ENCODE results near the gene RAB35. TPM values are rescaled to one million over a fixed set of nuclear protein-coding genes. Genes with fewer than 3 reads are reported as not detected.

RAB35 gene
- total RNA-seq, 6 donors from 2014 or later, result 14.2 to 63.1 (median 23.2) TPM

DNA sequence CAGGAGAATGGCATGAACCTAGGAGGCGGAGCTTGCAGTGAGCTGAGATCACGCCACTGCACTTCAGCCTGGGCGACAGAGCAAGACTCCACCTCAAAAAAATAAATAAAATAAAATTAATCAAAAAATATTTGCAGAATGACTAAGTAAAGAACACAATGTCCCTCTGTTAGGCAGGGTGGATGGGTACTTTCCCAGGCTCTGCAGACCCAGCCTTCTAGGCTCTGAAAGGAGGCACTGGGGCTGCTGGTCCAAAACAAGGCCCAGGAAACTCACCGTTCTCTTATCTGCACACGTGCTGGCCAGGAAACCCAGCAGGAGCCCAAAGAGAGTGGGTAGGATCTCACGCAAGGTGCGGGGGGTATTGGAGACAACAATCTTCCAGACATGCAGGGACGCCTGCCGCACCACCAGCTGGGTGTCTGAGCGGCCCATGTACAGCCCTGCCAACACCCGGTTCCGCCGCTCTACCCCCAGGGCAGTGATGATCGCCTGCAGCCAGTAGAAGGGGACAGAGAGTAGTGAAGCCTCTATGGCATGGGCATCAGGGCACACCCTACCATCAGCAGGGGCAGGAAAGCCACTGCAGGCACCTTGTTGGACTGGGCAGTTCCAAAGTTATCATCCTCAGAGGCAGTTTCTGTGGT lies 25.8 kb upstream of the RAB35 start:
- Histone ChIP-seq H3K27me3 (no peaks in the 10 kb centered on the region), H3K36me3 (peaks cover 62 to 100% (median 97%) of the 10 kb centered on the region in 4 donors), H3K4me1 (no peaks in the 10 kb centered on the region), H3K9me3 (no peaks in the 10 kb centered on the region), H3K27ac (no peak overlapping the region), H3K4me3 (no peak overlapping the region)
- TF ChIP-seq, protein P1, sequence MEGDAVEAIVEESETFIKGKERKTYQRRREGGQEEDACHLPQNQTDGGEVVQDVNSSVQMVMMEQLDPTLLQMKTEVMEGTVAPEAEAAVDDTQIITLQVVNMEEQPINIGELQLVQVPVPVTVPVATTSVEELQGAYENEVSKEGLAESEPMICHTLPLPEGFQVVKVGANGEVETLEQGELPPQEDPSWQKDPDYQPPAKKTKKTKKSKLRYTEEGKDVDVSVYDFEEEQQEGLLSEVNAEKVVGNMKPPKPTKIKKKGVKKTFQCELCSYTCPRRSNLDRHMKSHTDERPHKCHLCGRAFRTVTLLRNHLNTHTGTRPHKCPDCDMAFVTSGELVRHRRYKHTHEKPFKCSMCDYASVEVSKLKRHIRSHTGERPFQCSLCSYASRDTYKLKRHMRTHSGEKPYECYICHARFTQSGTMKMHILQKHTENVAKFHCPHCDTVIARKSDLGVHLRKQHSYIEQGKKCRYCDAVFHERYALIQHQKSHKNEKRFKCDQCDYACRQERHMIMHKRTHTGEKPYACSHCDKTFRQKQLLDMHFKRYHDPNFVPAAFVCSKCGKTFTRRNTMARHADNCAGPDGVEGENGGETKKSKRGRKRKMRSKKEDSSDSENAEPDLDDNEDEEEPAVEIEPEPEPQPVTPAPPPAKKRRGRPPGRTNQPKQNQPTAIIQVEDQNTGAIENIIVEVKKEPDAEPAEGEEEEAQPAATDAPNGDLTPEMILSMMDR (IDR thresholded peaks at IDR 0.05), result no peak
- TF ChIP-seq POLR2A (IDR thresholded peaks at IDR 0.05), result no peak
- TF ChIP-seq POLR2AphosphoS5 (IDR thresholded peaks at IDR 0.05), result no peak
- TF ChIP-seq EP300 (IDR thresholded peaks at IDR 0.05), result no peak
- WGBS, 2 donors, result 92 to 98% methylated on average over 9 to 13 of the region's 14 CpGs
- ATAC-seq (ENCODE audit: low FRiP score in 2 of 2) (no peak), DNase-seq (no peak)

DNA sequence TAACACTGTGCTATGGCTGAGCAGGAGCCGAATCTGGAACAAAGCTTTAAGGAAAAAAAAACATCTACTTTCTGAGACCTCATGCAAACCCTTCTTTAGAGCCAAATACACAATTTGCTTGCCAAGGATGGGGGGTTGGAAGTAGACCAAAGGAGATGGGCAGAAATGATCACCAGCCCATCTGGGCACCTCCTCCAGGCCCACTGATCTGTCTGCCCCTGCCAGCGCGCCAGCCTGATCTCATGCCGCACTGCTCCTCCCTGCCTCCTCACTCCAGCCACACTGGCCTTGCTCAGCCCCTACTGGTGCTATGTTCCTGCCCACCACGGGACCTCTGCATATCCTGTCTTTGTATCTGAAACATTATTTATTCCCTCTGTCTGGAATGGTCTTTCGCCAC lies 24.8 kb upstream of the RAB35 start:
- no peak overlapping the region for H3K4me3 ChIP-seq
- H3K4me1 ChIP-seq, result no peaks in the 10 kb centered on the region
- ATAC-seq (ENCODE audit: low FRiP score in 2 of 2) (no peak), DNase-seq (no peak)
- no peaks in the 10 kb centered on the region for H3K27me3 ChIP-seq
- peaks cover 68 to 100% (median 97%) of the 10 kb centered on the region in 4 donors for H3K36me3 ChIP-seq
- no peak for TF ChIP-seq POLR2A (IDR thresholded peaks at IDR 0.05)
- TF ChIP-seq, protein P1 (IDR thresholded peaks at IDR 0.05), result no peak
- TF ChIP-seq EP300 (IDR thresholded peaks at IDR 0.05), result no peak
- TF ChIP-seq POLR2AphosphoS5 (IDR thresholded peaks at IDR 0.05), result no peak
- WGBS, 2 donors, result 92 to 96% methylated on average over 6 of the region's 6 CpGs
- no peaks in the 10 kb centered on the region for H3K9me3 ChIP-seq
- no peak overlapping the region for H3K27ac ChIP-seq

DNA sequence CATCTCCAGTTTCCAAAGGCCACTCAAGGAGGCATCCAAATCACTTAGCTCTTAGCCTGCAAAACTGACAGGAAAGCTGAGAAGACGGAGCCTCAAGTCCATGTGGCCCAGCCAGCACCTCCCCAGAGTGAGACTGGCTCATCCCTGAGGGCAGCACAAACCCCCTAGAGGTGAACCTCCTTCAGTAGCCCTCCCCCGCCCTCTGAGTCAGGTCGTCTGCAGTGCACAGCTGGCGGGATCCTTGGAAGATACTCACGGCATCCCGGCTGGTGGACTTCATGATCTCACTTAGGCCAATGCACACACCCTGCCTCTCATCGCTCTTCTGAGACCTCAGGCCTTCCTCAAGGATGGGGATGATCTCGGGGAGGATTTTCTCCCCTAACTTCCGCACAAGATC lies 24.1 kb upstream of the RAB35 start:
- H3K27ac ChIP-seq, result no peak overlapping the region
- ATAC-seq (ENCODE audit: low FRiP score in 2 of 2), result no peak
- no peak overlapping the region for H3K4me3 ChIP-seq
- WGBS, 2 donors, result 90 to 97% methylated on average over 7 to 9 of the region's 9 CpGs
- no peaks in the 10 kb centered on the region for H3K9me3 ChIP-seq
- TF ChIP-seq, protein P1 (IDR thresholded peaks at IDR 0.05), result no peak
- TF ChIP-seq EP300 (IDR thresholded peaks at IDR 0.05) (no peak), POLR2AphosphoS5 (IDR thresholded peaks at IDR 0.05) (no peak), POLR2A (IDR thresholded peaks at IDR 0.05) (no peak)
- H3K4me1 ChIP-seq, result no peaks in the 10 kb centered on the region
- DNase-seq, result no peak
- H3K36me3 ChIP-seq, result peaks cover 75 to 100% (median 97%) of the 10 kb centered on the region in 4 donors
- H3K27me3 ChIP-seq, result no peaks in the 10 kb centered on the region

DNA sequence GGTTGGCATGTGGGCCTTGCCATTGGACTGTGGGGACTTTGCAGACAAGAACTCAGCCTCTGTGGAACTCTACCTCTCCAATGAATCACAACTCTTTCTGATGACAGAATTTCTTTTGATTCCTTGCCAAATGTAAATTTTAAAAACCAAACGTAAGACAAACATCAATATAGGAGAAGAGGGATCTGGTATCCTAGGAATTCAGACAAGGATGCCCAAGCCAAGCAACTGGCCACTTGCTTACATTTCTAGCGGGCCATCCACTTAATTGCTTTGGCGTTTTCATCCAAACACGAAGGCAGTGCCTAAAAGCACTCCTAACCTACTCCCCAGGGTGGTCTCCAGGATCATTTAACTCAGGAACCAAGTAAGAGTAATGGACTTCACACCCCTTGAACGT lies 23.4 kb upstream of the RAB35 start:
- no peaks in the 10 kb centered on the region for H3K4me1 ChIP-seq
- ATAC-seq (ENCODE audit: low FRiP score in 2 of 2) (no peak), DNase-seq (no peak)
- TF ChIP-seq POLR2AphosphoS5 (IDR thresholded peaks at IDR 0.05) (no peak), EP300 (IDR thresholded peaks at IDR 0.05) (no peak), POLR2A (IDR thresholded peaks at IDR 0.05) (no peak)
- TF ChIP-seq, protein P1 (IDR thresholded peaks at IDR 0.05), result no peak
- no peaks in the 10 kb centered on the region for H3K9me3 ChIP-seq
- 76 to 78% methylated on average over 5 of the region's 5 CpGs for WGBS, 2 donors
- H3K36me3 ChIP-seq, result peaks cover 80 to 100% (median 98%) of the 10 kb centered on the region in 4 donors
- no peak overlapping the region for H3K27ac ChIP-seq
- H3K4me3 ChIP-seq, result no peak overlapping the region
- no peaks in the 10 kb centered on the region for H3K27me3 ChIP-seq

DNA sequence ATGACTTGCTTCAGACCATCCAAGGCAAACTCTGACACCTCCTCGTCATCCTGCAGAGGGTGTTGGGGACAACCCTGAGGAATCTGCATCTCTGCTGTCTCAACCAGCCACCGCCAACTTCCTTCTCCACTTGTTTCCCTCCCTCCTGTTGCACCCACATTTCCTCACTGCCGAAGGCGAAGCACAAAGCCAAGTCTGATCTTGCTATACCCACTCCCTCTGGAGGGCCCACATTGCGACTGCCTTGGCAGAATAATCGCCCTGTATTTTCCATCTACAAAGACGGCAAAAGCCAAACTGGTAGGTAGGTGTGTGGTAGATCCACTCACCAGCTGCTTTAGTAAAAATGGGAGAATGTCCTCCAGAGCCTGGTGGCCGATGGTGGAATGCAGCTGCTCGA lies 21.8 kb upstream of the RAB35 start:
- DNase-seq (no peak), ATAC-seq (ENCODE audit: low FRiP score in 2 of 2) (no peak)
- Histone ChIP-seq H3K4me3 (no peak overlapping the region), H3K27me3 (no peaks in the 10 kb centered on the region), H3K4me1 (no peaks in the 10 kb centered on the region), H3K36me3 (peaks cover 82 to 100% (median 98%) of the 10 kb centered on the region in 4 donors), H3K27ac (no peak overlapping the region), H3K9me3 (no peaks in the 10 kb centered on the region)
- TF ChIP-seq POLR2A (IDR thresholded peaks at IDR 0.05), result no peak
- no peak for TF ChIP-seq POLR2AphosphoS5 (IDR thresholded peaks at IDR 0.05)
- TF ChIP-seq EP300 (IDR thresholded peaks at IDR 0.05), result no peak
- TF ChIP-seq, protein P1 (IDR thresholded peaks at IDR 0.05), result no peak
- 86 to 94% methylated on average over 9 of the region's 9 CpGs for WGBS, 2 donors
